ENCODE measurements around the gene GDPD4. TPM values are rescaled to one million over a fixed set of nuclear protein-coding genes. Genes with fewer than 3 reads are reported as not detected.

GDPD4 gene
- total RNA-seq, 1 experiment from 2014 or later: not detected

GRCh38 chr11:77208535-77208934, 93.0 kb downstream of the GDPD4 start:
- no TSS peak for BruUV-seq (replicated peaks)
- POLR2A ChIA-PET: interaction anchor here (1.1 kb wide), 1 partner anchor 42 kb away, joined by 3 read pairs; no protein-coding TSS in a partner anchor

GRCh38 chr11:77207618-77208313, 93.7 kb downstream of the GDPD4 start:
- DNase-seq (ENCODE audit: low read depth, low spot score) (no peak), ATAC-seq (no peak)
- TF ChIP-seq TCF7L2 (IDR thresholded peaks at IDR 0.05; ENCODE audit: low read depth, low read length): no peak
- no peak for TF ChIP-seq REST (IDR thresholded peaks at IDR 0.05; ENCODE audit: insufficient read depth in 1 of 2, low read depth in 2 of 2, low read length in 1 of 2)
- no peak for TF ChIP-seq POLR2AphosphoS5 (IDR thresholded peaks at IDR 0.05; ENCODE audit: low read depth, low read length)
- TF ChIP-seq CTCF (IDR thresholded peaks at IDR 0.05): no peak
- TF ChIP-seq SIN3A (IDR thresholded peaks at IDR 0.05; ENCODE audit: borderline replicate concordance, insufficient read depth, low read depth, low read length): no peak
- CTCF ChIA-PET: no interaction called here
- Histone ChIP-seq H3K4me3 (ENCODE audit: low read depth in 2 of 2, low read length in 2 of 2) (no peak overlapping the region), H3K27ac (ENCODE audit: low read length) (no peak overlapping the region), H3K36me3 (ENCODE audit: control insufficient read depth, insufficient read depth, low read length) (no peaks in the 10 kb centered on the region), H3K4me1 (ENCODE audit: control insufficient read depth, insufficient read depth, low read length) (no peaks in the 10 kb centered on the region), H3K9me3 (ENCODE audit: control insufficient read depth, insufficient read depth, low read depth, low read length) (no peaks in the 10 kb centered on the region), H3K27me3 (ENCODE audit: control insufficient read depth, insufficient read depth, low read length) (no peaks in the 10 kb centered on the region)
- in situ Hi-C loops (cut with HindIII; ENCODE audit: low pct_unique_long_range_greater_than_20kb, low sequenced_read_pairs) (no loop called here), intact Hi-C loops (cut with micrococcal nuclease; ENCODE audit: unreplicated experiment) (no loop called here)
- POLR2A ChIA-PET: no interaction called here
- BruUV-seq (replicated peaks): no TSS peak

More at GRCh38 chr11:77208535-77208934, 93.0 kb downstream of the GDPD4 start:
- intact Hi-C loops (cut with micrococcal nuclease; ENCODE audit: unreplicated experiment): no loop called here
- Histone ChIP-seq H3K36me3 (ENCODE audit: control insufficient read depth, insufficient read depth, low read length) (no peaks in the 10 kb centered on the region), H3K27ac (ENCODE audit: low read length) (no peak overlapping the region), H3K4me3 (ENCODE audit: low read depth in 2 of 2, low read length in 2 of 2) (no peak overlapping the region), H3K27me3 (ENCODE audit: control insufficient read depth, insufficient read depth, low read length) (no peaks in the 10 kb centered on the region), H3K9me3 (ENCODE audit: control insufficient read depth, insufficient read depth, low read depth, low read length) (no peaks in the 10 kb centered on the region), H3K4me1 (ENCODE audit: control insufficient read depth, insufficient read depth, low read length) (no peaks in the 10 kb centered on the region)
- DNase-seq (ENCODE audit: low read depth, low spot score): no peak
- no peak for TF ChIP-seq REST (IDR thresholded peaks at IDR 0.05; ENCODE audit: insufficient read depth in 1 of 2, low read depth in 2 of 2, low read length in 1 of 2)
- no peak for TF ChIP-seq SIN3A (IDR thresholded peaks at IDR 0.05; ENCODE audit: borderline replicate concordance, insufficient read depth, low read depth, low read length)
- no peak for TF ChIP-seq POLR2AphosphoS5 (IDR thresholded peaks at IDR 0.05; ENCODE audit: low read depth, low read length)
- TF ChIP-seq CTCF (IDR thresholded peaks at IDR 0.05): no peak
- no peak for TF ChIP-seq TCF7L2 (IDR thresholded peaks at IDR 0.05; ENCODE audit: low read depth, low read length)
- in situ Hi-C loops (cut with HindIII; ENCODE audit: low pct_unique_long_range_greater_than_20kb, low sequenced_read_pairs): no loop called here
- CTCF ChIA-PET: no interaction called here
- ATAC-seq: no peak
